ENCODE measurements around the gene GBP7.

DNA sequence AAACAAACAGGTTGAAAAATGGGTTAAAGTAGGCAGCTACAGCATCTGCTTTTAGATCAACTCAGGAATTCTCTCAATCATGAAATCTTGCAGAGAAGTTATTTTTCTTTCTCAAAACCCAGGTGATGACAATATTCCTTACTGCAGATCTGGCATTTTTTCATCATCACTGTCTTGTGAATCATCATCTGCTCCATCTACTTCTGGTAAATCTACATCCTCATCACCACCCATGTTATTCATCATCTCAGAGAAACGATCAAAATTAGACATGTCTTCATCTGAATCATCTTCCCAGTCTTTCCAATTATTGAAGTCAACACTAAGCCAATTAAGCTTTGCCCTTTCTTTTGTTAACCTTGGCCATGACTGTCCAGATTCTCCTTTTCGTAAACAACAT, 71.7 kb downstream of the GBP7 start:
- TF ChIP-seq, protein P1, sequence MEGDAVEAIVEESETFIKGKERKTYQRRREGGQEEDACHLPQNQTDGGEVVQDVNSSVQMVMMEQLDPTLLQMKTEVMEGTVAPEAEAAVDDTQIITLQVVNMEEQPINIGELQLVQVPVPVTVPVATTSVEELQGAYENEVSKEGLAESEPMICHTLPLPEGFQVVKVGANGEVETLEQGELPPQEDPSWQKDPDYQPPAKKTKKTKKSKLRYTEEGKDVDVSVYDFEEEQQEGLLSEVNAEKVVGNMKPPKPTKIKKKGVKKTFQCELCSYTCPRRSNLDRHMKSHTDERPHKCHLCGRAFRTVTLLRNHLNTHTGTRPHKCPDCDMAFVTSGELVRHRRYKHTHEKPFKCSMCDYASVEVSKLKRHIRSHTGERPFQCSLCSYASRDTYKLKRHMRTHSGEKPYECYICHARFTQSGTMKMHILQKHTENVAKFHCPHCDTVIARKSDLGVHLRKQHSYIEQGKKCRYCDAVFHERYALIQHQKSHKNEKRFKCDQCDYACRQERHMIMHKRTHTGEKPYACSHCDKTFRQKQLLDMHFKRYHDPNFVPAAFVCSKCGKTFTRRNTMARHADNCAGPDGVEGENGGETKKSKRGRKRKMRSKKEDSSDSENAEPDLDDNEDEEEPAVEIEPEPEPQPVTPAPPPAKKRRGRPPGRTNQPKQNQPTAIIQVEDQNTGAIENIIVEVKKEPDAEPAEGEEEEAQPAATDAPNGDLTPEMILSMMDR (IDR thresholded peaks at IDR 0.05; ENCODE audit: poor library complexity, severe bottlenecking): no peak
- TF ChIP-seq POLR2AphosphoS5 (IDR thresholded peaks at IDR 0.05) (no peak), MXI1 (conservative IDR thresholded peaks at IDR 0.05; ENCODE audit: poor library complexity, severe bottlenecking) (no peak), EZH2 (IDR thresholded peaks at IDR 0.05; ENCODE audit: borderline replicate concordance, insufficient read depth, low read length, poor library complexity, severe bottlenecking) (no peak), SMC3 (conservative IDR thresholded peaks at IDR 0.05; ENCODE audit: poor library complexity) (no peak), EP300 (conservative IDR thresholded peaks at IDR 0.05; ENCODE audit: poor library complexity, severe bottlenecking) (no peak), RAD21 (conservative IDR thresholded peaks at IDR 0.05) (no peak)
- TF ChIP-seq, protein P2, sequence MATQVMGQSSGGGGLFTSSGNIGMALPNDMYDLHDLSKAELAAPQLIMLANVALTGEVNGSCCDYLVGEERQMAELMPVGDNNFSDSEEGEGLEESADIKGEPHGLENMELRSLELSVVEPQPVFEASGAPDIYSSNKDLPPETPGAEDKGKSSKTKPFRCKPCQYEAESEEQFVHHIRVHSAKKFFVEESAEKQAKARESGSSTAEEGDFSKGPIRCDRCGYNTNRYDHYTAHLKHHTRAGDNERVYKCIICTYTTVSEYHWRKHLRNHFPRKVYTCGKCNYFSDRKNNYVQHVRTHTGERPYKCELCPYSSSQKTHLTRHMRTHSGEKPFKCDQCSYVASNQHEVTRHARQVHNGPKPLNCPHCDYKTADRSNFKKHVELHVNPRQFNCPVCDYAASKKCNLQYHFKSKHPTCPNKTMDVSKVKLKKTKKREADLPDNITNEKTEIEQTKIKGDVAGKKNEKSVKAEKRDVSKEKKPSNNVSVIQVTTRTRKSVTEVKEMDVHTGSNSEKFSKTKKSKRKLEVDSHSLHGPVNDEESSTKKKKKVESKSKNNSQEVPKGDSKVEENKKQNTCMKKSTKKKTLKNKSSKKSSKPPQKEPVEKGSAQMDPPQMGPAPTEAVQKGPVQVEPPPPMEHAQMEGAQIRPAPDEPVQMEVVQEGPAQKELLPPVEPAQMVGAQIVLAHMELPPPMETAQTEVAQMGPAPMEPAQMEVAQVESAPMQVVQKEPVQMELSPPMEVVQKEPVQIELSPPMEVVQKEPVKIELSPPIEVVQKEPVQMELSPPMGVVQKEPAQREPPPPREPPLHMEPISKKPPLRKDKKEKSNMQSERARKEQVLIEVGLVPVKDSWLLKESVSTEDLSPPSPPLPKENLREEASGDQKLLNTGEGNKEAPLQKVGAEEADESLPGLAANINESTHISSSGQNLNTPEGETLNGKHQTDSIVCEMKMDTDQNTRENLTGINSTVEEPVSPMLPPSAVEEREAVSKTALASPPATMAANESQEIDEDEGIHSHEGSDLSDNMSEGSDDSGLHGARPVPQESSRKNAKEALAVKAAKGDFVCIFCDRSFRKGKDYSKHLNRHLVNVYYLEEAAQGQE (IDR thresholded peaks at IDR 0.05; ENCODE audit: borderline replicate concordance): no peak

All from neural cell (in vitro differentiated cells).